PC-3 (cell line): ENCODE results near the gene NOM1.

Experiments
- EZH2 ChIP-seq: fragments of 300-600 bp; sonication (generic); IDR thresholded peaks from one replicate; pipeline ENCODE4 v1.6.1; 2017; ENCODE audit warnings: antibody characterized with exemption, mild to moderate bottlenecking, low read length; ENCODE audit not compliant: unreplicated experiment
- TF ChIP-seq, protein P1 (sequence below): fragments of 300-600 bp; sonication (generic); conservative IDR thresholded peaks from 2 replicates; pipeline ENCODE4 v1.5.1; 2017; ENCODE audit warnings: antibody characterized with exemption, low read depth, mild to moderate bottlenecking, low read length

DNA sequence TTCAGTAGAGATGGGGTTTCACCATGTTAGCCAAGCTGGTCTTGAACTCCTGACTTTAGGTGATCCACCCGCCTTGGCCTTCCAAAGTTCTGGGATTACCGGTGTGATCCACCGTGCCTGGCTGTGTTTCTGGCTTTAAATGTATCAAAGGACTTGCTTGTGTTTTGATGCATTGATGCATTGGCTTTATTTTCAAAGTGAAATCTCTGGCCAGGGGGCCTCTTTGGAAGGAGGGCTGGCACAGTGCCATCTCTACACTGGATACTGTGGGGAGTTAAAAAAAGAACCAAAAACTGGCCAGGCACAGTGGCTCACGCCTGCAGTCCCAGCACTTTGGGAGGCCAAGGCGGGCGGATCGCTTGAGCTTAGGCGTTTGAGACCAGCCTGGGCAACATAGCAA lies 44.9 kb downstream of the NOM1 start:
- no peak for TF ChIP-seq EZH2
- TF ChIP-seq, protein P1, sequence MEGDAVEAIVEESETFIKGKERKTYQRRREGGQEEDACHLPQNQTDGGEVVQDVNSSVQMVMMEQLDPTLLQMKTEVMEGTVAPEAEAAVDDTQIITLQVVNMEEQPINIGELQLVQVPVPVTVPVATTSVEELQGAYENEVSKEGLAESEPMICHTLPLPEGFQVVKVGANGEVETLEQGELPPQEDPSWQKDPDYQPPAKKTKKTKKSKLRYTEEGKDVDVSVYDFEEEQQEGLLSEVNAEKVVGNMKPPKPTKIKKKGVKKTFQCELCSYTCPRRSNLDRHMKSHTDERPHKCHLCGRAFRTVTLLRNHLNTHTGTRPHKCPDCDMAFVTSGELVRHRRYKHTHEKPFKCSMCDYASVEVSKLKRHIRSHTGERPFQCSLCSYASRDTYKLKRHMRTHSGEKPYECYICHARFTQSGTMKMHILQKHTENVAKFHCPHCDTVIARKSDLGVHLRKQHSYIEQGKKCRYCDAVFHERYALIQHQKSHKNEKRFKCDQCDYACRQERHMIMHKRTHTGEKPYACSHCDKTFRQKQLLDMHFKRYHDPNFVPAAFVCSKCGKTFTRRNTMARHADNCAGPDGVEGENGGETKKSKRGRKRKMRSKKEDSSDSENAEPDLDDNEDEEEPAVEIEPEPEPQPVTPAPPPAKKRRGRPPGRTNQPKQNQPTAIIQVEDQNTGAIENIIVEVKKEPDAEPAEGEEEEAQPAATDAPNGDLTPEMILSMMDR, result no peak
